ENCODE data around the gene ADORA2A. TPM values are rescaled to one million over a fixed set of nuclear protein-coding genes. Genes with fewer than 3 reads are reported as not detected.

Gene ADORA2A
- total RNA-seq, 6 donors from 2014 or later = 7.3 to 20.9 (median 8.8) TPM

GRCh38 chr22:24402460-24403192, 24.8 kb upstream of the ADORA2A start:
- H3K36me3 ChIP-seq = peaks cover 0 to 23% (median 4%) of the 10 kb centered on the region in 4 donors
- 17 to 26% methylated on average over 3 of the region's 3 CpGs for WGBS, 2 donors
- H3K4me3 ChIP-seq = no peak overlapping the region
- no peaks in the 10 kb centered on the region for H3K9me3 ChIP-seq
- H3K4me1 ChIP-seq = peaks cover 37 to 66% (median 52%) of the 10 kb centered on the region in 4 donors
- peak; percentile 66 to 84 for ATAC-seq (ENCODE audit: low FRiP score in 2 of 2)
- H3K27ac ChIP-seq = peak overlapping the region; percentile 68 to 76 (median 74)
- peak in 1 of 2 donors; percentile 87 for DNase-seq
- H3K27me3 ChIP-seq = no peaks in the 10 kb centered on the region
- no peak for TF ChIP-seq CTCF (IDR thresholded peaks at IDR 0.05)
- TF ChIP-seq POLR2AphosphoS5 (IDR thresholded peaks at IDR 0.05) = peak; percentile 31 to 43
- peak in 1 of 4 donors; percentile 48 for TF ChIP-seq EP300 (IDR thresholded peaks at IDR 0.05)

- ATAC-seq (ENCODE audit: low FRiP score in 2 of 2) (no peak), DNase-seq (no peak)
- 86 to 91% methylated on average over 3 of the region's 3 CpGs for WGBS, 2 donors
- no peak overlapping the region for H3K4me3 ChIP-seq
- no peaks in the 10 kb centered on the region for H3K27me3 ChIP-seq
- H3K27ac ChIP-seq = peak overlapping the region; percentile 50 to 76 (median 72)
- H3K9me3 ChIP-seq = no peaks in the 10 kb centered on the region
- TF ChIP-seq POLR2A (IDR thresholded peaks at IDR 0.05) (no peak), CTCF (IDR thresholded peaks at IDR 0.05) (no peak), EP300 (IDR thresholded peaks at IDR 0.05) (no peak), POLR2AphosphoS5 (IDR thresholded peaks at IDR 0.05) (no peak)
- H3K36me3 ChIP-seq = peaks cover 0 to 17% (median 4%) of the 10 kb centered on the region in 4 donors
- peaks cover 41 to 73% (median 60%) of the 10 kb centered on the region in 4 donors for H3K4me1 ChIP-seq
These were observed 24.1 kb upstream of the ADORA2A start for GRCh38 chr22:24403346-24403745.

- TF ChIP-seq CTCF (IDR thresholded peaks at IDR 0.05) (no peak), POLR2A (IDR thresholded peaks at IDR 0.05) (no peak), POLR2AphosphoS5 (IDR thresholded peaks at IDR 0.05) (no peak), EP300 (IDR thresholded peaks at IDR 0.05) (no peak)
- no peak for ATAC-seq (ENCODE audit: low FRiP score in 2 of 2)
- H3K36me3 ChIP-seq = peaks cover 0 to 14% (median 5%) of the 10 kb centered on the region in 4 donors
- DNase-seq = no peak
- 78 to 92% methylated on average over 8 to 9 of the region's 9 CpGs for WGBS, 2 donors
- no peaks in the 10 kb centered on the region for H3K27me3 ChIP-seq
- H3K4me1 ChIP-seq = peaks cover 41 to 78% (median 64%) of the 10 kb centered on the region in 4 donors
- H3K27ac ChIP-seq = peak overlapping the region in 3 of 4 donors; percentile 17 to 76 (median 50)
- H3K9me3 ChIP-seq = no peaks in the 10 kb centered on the region
- H3K4me3 ChIP-seq = no peak overlapping the region
These were observed 22.7 kb upstream of the ADORA2A start for GRCh38 chr22:24404561-24405275.

GRCh38 chr22:24405631-24406321, 21.6 kb upstream of the ADORA2A start:
- peaks cover 41 to 68% (median 57%) of the 10 kb centered on the region in 4 donors for H3K4me1 ChIP-seq
- H3K9me3 ChIP-seq = no peaks in the 10 kb centered on the region
- no peak for TF ChIP-seq CTCF (IDR thresholded peaks at IDR 0.05)
- TF ChIP-seq POLR2AphosphoS5 (IDR thresholded peaks at IDR 0.05) = no peak
- no peak for TF ChIP-seq POLR2A (IDR thresholded peaks at IDR 0.05)
- no peak for TF ChIP-seq EP300 (IDR thresholded peaks at IDR 0.05)
- peak overlapping the region in 1 of 4 donors; percentile 28 for H3K27ac ChIP-seq
- no peak for ATAC-seq (ENCODE audit: low FRiP score in 2 of 2)
- DNase-seq = no peak
- H3K36me3 ChIP-seq = peaks cover 0 to 14% (median 5%) of the 10 kb centered on the region in 4 donors
- H3K4me3 ChIP-seq = no peak overlapping the region
- WGBS, 2 donors = 92 to 93% methylated on average over 12 of the region's 12 CpGs
- H3K27me3 ChIP-seq = no peaks in the 10 kb centered on the region

Data from upper lobe of left lung (tissue), 6 donors.